Mononuclear cell (primary cell): ENCODE data around the gene NFE2L1. TPM values are rescaled to one million over a fixed set of nuclear protein-coding genes. Genes with fewer than 3 reads are reported as not detected.
"Not testable (repeated sequence)": the region's sequence is repeated elsewhere in the genome, so short reads cannot be mapped to it uniquely, and the experiment has no call there.

Experiments used
- H3K27me3 ChIP-seq: 2 replicates; pipeline ENCODE4 v1.6.0; 2011; ENCODE audit warnings: low read length, control low read depth; ENCODE audit not compliant: insufficient read depth
- H3K4me1 ChIP-seq: 2 replicates; pipeline ENCODE4 v1.5.1; 2011; ENCODE audit warnings: mild to moderate bottlenecking, low read length, control low read depth; ENCODE audit not compliant: insufficient read depth
- H3K4me3 ChIP-seq: 2 replicates; pipeline ENCODE4 v1.5.1; 2011; ENCODE audit warnings: mild to moderate bottlenecking, low read length, moderate library complexity
- H3K9me3 ChIP-seq: 2 replicates; pipeline ENCODE4 v1.5.1; 2011; ENCODE audit warnings: low read depth, mild to moderate bottlenecking, control low read depth, low read length
- total RNA-seq: library from RNA; depleted of rRNA; stranded (reverse); fragments of >200 nt; gene quantifications from one replicate; pipeline ENCODE4 v1.2.3, GENCODE V29; 2012

The NFE2L1 gene
- total RNA-seq, 1 donor, result 17.0 TPM

DNA sequence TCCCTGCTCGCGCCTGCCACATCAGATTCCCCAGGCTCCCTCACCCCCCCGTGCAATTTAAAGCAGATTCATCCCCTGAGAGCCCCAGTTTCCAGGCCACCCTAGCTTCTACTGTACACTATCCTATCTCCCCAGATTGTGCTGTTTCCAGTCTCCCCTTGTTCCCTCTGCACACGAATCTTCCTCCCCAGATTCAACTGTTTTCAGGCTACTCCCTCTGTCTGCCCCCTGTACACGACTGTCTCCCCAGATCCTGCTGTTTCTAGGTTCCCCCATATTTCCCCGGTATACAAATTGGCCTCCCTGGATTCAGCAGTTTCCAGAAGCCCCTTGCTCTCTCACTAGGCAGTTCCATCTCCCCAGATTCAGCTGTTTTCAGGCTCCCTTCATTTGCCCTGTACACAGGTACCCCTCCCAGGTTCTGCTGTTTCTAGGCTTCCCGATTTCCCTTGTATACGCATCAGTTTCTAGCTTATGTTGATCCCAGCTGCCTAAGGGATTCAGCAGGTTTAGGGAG lies 33.5 kb upstream of the NFE2L1 start:
- no peaks in the 10 kb centered on the region for H3K9me3 ChIP-seq
- H3K4me1 ChIP-seq, result peaks cover 42% of the 10 kb centered on the region
- H3K27me3 ChIP-seq, result peaks cover 20% of the 10 kb centered on the region
- no peak overlapping the region for H3K4me3 ChIP-seq

DNA sequence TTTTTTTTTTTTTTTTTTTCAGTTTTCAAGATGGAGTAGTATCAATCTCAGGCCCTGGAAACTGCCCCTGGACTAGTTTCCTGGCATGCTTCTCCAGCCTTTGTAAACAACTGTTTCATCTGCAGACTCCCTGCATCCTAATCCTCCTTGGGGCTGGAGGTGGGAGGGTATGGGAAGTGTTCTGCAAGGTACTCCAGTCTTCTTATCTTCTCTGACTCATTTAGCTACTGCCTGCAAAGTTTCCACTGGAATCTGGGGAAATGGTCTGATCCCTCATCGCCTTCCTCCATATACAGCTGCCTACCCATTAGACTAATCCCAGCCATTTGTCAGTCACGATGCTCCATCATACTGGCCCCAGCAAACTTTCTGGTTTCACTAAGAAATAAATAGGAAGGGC lies 32.0 kb upstream of the NFE2L1 start:
- H3K27me3 ChIP-seq, result peaks cover 21% of the 10 kb centered on the region
- H3K4me3 ChIP-seq, result no peak overlapping the region
- peaks cover 45% of the 10 kb centered on the region for H3K4me1 ChIP-seq
- H3K9me3 ChIP-seq, result no peaks in the 10 kb centered on the region

DNA sequence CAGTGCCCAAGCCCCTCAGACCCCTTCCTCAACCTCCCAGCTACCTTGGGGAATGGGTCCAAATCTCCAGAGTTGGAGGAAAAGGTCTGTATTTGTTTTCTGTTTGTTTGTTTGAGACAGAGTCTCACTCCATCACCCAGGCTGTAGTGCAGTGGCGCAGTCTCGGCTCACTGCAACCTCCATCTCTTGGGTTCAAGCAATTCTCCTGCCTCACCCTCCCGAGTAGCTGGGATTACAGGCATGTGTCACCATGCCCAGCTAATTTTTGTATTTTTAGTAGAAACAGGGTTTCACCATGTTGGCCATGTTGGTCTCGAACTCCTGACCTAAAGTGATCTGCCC lies 30.4 kb upstream of the NFE2L1 start:
- H3K9me3 ChIP-seq, H3K4me3 ChIP-seq: not testable (repeated sequence)
- peaks cover 45% of the 10 kb centered on the region for H3K4me1 ChIP-seq
- H3K27me3 ChIP-seq, result peaks cover 22% of the 10 kb centered on the region

DNA sequence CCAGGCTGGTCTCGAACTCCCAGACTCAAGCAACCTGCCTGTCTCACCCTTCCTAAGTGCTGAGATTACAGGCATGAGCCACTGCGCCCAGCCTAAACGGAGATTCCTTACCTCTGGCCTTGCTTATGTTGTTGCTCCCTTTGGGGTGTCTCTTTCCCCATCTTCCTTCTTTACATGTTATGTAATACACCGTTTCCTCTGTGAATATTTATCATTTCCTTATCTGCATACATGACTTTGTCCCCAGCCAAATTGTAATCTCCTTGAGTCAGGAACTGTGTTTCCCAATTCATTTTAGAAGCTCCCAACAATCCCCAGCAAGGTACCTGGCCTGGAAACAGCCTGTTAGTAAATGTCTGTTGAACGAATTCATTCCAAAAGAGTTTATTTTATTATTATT lies 26.2 kb upstream of the NFE2L1 start:
- Histone ChIP-seq H3K27me3 (peaks cover 12% of the 10 kb centered on the region), H3K9me3 (no peaks in the 10 kb centered on the region), H3K4me1 (peaks cover 71% of the 10 kb centered on the region), H3K4me3 (no peak overlapping the region)

DNA sequence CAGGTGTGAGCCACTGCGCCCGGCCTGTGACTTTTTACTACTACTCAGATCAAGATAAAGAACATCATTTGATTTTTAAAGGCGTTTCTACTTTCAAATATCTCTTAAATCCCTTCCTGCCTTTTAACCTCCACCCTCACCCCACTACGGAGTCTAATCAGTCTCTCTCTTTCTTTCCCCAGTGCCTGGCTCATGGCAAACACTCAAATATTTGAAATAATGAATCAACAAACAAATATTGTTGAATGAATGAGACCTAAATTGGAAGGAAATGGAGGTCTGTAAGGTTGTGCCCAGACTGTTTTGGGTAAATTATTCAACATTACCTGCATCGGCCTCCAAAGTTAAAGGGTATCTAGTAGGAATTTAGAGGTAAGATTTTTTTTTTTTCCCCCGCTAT lies 25.3 kb upstream of the NFE2L1 start:
- H3K27me3 ChIP-seq, result peaks cover 12% of the 10 kb centered on the region

DNA sequence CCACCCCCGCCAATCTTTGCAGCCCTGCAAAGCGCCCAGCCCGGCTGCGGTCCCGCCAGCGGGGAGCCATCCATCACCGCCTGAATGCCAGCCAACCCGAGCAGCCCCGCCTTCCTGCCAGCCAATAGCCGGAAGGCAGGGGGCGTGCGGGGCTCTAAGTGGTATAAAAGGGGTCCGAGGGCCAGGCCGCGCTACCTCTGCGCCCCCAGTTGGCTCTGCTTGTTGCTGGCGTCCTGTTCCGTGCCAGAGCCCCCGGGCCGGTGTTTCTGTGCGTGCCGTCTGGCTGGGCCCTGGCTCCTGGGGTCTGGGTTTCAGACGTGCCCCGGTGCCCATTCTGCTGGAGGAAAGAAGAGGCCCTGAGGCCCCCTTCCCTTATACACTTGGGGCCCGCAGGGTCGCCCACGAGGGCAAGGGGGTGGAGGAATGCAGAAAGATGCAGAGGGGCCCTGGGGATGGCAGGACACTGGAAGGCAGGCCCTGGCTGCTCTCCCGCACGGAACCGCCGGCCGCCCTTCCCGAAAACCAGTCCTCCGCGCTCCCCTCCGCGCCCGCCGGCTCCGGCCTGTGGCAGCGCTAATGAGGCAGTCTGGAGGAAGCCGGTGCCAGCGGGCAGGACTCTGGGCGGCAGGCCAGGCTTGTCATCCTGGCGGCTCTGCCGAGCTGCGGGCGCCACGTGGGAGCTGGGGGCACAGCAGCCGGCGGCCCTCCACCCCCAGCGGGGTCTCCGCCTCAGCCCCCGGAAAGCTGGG lies 24.6 kb upstream of the NFE2L1 start:
- Histone ChIP-seq H3K4me3 (peak overlapping the region; percentile 35), H3K4me1 (peaks cover 55% of the 10 kb centered on the region), H3K27me3 (peaks cover 12% of the 10 kb centered on the region), H3K9me3 (no peaks in the 10 kb centered on the region)

More for the DNA sequence above, 25.3 kb upstream of the NFE2L1 start:
- H3K9me3 ChIP-seq, result no peaks in the 10 kb centered on the region
- H3K4me3 ChIP-seq, result no peak overlapping the region
- peaks cover 62% of the 10 kb centered on the region for H3K4me1 ChIP-seq

DNA sequence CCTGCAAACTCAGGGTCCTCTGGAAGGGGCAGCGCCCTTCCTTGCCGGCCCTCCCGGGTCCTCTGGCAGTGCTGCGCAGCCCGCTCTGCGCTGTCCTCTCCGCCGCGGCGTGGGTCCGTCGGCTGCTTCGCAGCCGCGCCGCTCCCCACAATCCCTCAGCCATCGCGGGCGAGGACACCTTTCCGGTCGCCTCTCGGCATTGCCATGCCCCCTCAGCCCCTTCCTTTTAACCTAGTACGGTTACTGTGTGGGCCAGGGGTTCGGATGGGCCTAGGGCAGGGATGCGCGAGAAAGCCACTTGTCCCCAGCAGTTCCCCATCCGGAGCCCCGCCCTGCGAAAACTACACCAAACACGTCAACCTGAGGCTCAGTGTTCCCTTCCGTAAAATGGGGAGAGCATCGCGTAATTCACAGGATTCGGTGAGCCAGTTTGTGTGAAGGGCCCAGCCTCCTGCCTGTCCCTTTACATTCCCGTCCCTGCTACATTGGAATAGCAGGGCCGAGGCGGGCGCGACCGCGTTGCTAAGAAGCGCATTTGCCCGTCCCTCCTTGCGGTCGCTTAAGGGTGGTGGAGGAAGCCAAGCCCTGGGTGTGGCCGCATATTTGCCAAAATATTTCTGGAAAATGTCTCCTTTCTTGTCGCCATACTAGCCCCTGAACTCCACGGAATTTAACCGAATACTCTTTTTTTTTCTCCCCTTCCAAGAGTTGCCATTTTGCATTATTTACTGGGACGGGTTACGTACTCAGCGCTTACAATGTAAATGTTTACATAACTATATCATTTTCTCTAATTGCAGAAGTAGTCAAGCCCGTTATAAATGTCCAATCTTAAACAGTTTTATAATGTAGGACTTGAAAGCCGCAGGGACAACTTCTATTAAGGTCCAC lies 23.8 kb upstream of the NFE2L1 start:
- peaks cover 12% of the 10 kb centered on the region for H3K27me3 ChIP-seq
- peak overlapping the region; percentile 35 for H3K4me3 ChIP-seq
- peaks cover 54% of the 10 kb centered on the region for H3K4me1 ChIP-seq
- no peaks in the 10 kb centered on the region for H3K9me3 ChIP-seq

DNA sequence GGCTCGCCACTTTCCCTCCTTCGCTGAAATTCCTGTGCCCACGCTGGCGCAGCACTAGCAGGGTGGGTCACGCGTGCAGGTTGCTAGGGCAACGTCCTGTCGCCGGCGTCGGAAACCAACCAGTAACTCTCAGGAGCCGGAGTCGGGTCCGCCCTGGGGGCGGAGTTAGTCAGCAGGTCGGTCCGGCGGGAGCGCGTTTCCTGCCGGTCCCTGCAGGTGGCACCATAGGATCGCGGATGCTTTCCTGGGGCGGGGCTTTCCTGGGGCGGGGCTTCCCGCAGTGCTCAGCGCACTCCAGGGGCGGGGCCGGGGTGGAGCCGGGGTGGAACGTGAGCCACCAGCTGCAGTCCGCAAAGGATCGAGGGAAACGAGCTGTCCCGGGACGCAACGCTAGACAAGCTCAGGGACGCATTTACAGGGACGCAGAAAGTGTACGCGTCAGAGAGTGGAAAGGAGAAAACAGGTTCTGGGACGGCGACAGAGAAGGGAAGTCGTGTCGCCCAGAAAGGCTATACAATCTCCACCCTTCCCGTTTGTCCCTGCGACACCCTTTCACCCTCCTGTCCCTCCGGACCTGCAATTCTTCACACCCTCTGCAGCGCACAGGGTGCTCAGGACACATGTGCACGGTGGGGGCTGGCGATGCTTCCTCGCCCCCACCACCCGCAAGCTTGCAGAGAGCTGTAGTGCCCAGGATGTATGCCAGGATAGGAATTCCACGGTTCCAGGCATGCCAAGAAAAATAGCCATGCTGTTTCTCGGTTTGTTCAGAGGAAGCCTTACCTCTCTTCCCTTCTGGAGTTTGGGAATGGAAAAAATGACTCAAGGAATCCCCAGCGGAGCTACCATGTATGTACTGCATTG lies 22.9 kb upstream of the NFE2L1 start:
- Histone ChIP-seq H3K9me3 (no peaks in the 10 kb centered on the region), H3K27me3 (peaks cover 12% of the 10 kb centered on the region), H3K4me1 (peaks cover 54% of the 10 kb centered on the region), H3K4me3 (peak overlapping the region; percentile 35)

DNA sequence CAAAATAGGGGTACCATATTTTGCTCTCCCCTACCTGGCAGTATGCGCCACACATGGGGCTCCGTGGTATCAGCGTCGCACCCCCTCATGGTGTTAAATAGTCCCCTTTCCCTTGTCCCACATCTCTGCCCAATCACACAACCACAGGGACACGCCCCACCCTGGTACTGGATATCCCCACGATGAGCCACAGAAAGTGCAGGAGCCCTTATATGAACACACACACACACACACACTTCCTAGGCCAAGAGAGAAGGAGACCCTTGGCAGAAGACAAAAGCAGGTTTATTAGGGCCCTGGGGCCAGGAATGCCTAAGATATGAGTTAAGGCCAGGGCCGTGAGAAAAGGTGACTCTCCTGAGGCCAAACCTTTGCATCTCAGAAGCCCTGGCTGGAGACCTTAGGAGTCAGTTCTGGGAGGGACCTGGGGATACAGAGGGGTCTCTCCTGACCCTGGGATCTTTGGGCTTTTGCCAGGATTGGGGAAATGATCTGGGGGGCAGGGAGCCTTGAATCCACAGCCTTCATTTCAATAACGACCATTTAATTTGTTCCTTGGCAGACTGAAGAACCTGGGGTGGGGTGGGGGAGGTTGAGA lies 22.2 kb upstream of the NFE2L1 start:
- H3K4me3 ChIP-seq, result no peak overlapping the region
- H3K27me3 ChIP-seq, result peaks cover 14% of the 10 kb centered on the region

DNA sequence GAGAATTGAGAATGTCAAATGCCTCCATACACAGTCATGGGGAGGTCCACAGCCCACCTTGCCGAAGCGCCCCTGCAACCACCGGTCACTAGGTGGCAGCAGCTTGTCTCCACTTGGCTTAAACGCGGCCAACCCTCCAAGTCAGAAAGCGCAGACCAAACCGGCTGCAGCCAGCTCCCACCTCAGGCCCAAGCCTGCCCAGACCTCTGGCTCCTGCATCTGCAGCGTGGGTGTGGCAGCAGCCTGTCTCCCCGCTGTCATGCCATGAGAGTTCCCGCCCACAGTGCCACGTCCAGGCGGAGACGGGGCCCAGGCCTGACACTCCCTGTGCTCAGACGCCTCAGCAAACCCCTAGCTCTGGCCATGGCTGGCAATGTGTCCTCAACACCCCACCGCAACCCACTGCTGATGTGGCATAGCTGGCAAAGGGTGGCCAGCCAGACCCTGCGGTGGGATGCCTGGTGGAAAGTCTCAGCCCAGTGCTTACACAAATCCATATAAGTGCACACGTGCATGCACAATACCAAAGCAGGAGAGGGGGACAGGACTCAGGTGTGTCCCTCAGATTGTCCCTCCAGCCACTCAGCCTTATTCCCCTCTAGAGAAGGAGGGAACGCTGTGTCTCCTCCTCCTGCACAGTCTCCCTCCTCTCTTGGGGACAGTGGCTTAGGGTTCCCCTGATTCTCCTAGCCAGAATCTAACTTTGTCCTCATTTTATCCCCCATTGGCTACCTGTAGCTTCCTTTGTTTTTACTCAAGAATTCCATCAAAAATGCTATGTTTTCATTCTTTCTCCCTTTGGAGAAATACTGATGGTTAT lies 21.4 kb upstream of the NFE2L1 start:
- Histone ChIP-seq H3K9me3 (no peaks in the 10 kb centered on the region), H3K4me1 (peaks cover 44% of the 10 kb centered on the region), H3K27me3 (peaks cover 13% of the 10 kb centered on the region), H3K4me3 (no peak overlapping the region)

More for the DNA sequence above, 22.2 kb upstream of the NFE2L1 start:
- peaks cover 51% of the 10 kb centered on the region for H3K4me1 ChIP-seq
- no peaks in the 10 kb centered on the region for H3K9me3 ChIP-seq

DNA sequence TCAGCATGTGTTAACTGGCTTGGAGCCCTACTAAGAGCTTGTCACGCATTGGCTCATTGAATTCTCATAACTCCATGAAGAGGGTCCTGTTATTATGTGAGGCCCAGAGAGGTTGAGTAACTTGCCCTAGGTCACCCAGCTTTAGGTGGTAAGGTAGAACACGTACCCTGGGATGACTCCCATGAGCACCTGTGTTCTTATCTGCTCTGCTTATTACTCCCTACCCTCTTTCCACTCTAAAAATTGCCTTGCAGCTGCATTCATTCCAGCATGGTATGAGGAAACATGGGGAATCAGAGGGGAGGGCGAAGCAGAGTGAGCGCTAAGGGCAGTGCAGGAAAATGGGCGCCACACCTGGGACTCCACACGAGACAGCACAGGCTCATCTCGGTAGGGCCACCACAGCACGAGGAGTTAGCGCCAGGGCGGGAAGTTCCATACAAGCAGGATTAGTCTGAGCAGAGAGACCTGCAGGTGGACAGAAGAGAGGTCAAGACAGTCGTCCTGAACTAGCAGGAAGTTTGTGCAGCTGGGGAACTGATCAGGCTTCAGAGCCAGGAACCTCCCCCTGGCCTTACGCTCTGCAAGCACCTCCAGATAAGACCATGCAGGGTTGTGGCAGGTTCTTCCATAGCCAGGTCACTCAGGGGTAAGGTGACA lies 20.7 kb upstream of the NFE2L1 start:
- Histone ChIP-seq H3K9me3 (no peaks in the 10 kb centered on the region), H3K27me3 (peaks cover 7% of the 10 kb centered on the region), H3K4me3 (no peak overlapping the region), H3K4me1 (peaks cover 36% of the 10 kb centered on the region)

DNA sequence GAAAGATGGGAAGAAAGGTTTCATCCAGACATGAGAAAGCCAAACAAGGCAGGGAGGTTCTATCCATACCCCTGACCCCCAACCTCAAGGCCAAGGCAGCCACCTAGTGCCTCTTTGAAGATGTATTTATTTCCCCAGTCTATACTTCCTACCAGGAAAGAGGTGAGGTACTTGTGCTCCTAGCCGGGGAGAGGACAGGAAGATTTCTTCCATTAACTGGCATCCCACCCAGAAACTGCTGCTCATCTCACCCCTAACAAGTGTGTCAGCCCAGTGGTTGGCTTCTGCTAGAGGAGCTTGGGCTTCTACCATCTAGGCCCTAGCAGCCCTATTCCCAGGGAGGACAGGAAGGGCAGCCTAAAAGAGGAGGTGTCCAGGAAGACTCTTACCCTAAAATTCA lies 19.4 kb upstream of the NFE2L1 start:
- H3K4me1 ChIP-seq, result peaks cover 24% of the 10 kb centered on the region
- H3K27me3 ChIP-seq, result peaks cover 7% of the 10 kb centered on the region
- H3K9me3 ChIP-seq, result no peaks in the 10 kb centered on the region
- no peak overlapping the region for H3K4me3 ChIP-seq

DNA sequence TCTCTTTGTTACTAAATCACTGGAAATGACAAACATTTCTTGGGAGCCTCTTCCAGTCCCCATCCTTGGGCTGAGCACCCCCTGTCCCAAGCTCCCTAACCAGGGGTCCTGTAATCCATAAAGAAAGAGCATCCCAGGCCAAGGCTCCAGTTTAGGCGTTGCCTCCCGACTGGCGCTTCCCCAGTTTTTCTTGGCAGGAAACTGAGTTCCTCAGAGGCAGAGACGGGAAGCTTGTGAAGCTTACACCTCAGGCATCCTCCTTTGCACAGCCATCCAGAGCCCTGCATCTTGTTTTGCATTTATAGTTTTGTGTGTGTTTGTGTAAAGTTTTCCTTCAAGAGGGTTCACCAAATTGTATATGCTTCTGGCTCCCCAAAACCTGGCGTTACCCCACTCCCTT lies 17.6 kb upstream of the NFE2L1 start:
- no peaks in the 10 kb centered on the region for H3K9me3 ChIP-seq
- no peak overlapping the region for H3K4me3 ChIP-seq
- H3K4me1 ChIP-seq, result peaks cover 12% of the 10 kb centered on the region
- peaks cover 7% of the 10 kb centered on the region for H3K27me3 ChIP-seq
